Activated CD8-positive, alpha-beta T cell treated with anti-CD3 and anti-CD28 coated beads for 36 hours (primary cell): ENCODE data around the gene PRKD2. TPM values are rescaled to one million over a fixed set of nuclear protein-coding genes. Genes with fewer than 3 reads are reported as not detected.
A peak's percentile ranks its signal among the peaks of the same experiment; 100 is the strongest.

Experiments used
- ATAC-seq: fragments of 200-7000 bp; cut with Tn5 transposase; one replicate; pipeline ENCODE4 v1.10.0; 2021; ENCODE audit warnings: mild to moderate bottlenecking, moderate library complexity
- CTCF ChIA-PET: fragments of 350-600 bp; sonication (Branson Sonifier 250); formaldehyde crosslinking; loops from one replicate; lab custom pipeline; 2021; ENCODE audit warnings: antibody characterized with exemption; lab: Charles Lee
- POLR2A ChIA-PET: fragments of 350-600 bp; sonication (Branson Sonifier 250); formaldehyde crosslinking; loops from one replicate; lab custom pipeline; 2021; ENCODE audit warnings: antibody characterized with exemption; lab: Charles Lee
- DNase-seq: peaks from one replicate; pipeline ENCODE4 v3.0.0-alpha.2; 2020
- H3K27ac Mint-ChIP-seq: one replicate; pipeline ENCODE4 v1.8.0; 2021; ENCODE audit warnings: mild to moderate bottlenecking, mixed read lengths
- H3K27me3 Mint-ChIP-seq: one replicate; pipeline ENCODE4 v1.8.0; 2021; ENCODE audit warnings: mixed read lengths
- H3K36me3 Mint-ChIP-seq: one replicate; pipeline ENCODE4 v1.8.0; 2021; ENCODE audit warnings: low read depth, mixed read lengths
- H3K4me1 Mint-ChIP-seq: one replicate; pipeline ENCODE4 v1.8.0; 2021; ENCODE audit warnings: low read depth, mixed read lengths
- H3K4me3 Mint-ChIP-seq: one replicate; pipeline ENCODE4 v1.8.0; 2021; ENCODE audit warnings: mild to moderate bottlenecking, moderate library complexity, mixed read lengths
- H3K9me3 Mint-ChIP-seq: one replicate; pipeline ENCODE4 v1.8.0; 2021; ENCODE audit warnings: mixed read lengths
- CTCF ChIP-seq: fragments of 200-600 bp; IDR thresholded peaks from one replicate; pipeline ENCODE4 v1.8.0; 2022; ENCODE audit warnings: antibody characterized with exemption, mild to moderate bottlenecking
- intact Hi-C: fragments of 100-400 bp; cut with micrococcal nuclease; formaldehyde crosslinking; loops from one replicate; pipeline ENCODE4 v1.10.0; 2022
- total RNA-seq, 2 experiments: library from RNA; stranded (reverse); gene quantifications; one replicate each; pipeline ENCODE4 v1.2.3, GENCODE V29; 2021

PRKD2 gene
- total RNA-seq, 2 experiments from 2014 or later = 81.1 to 86.0 TPM

GRCh38 chr19:46718157-46718933 lies 1.4 kb upstream of the PRKD2 start:
- peak; percentile 15 for ATAC-seq
- Mint-ChIP-seq H3K36me3 (peaks cover 37% of the 10 kb centered on the region), H3K27ac (peak overlapping the region; percentile 94)

GRCh38 chr19:46717716-46718143 lies 816 bp upstream of the PRKD2 start:
- POLR2A ChIA-PET = interaction anchor here (0.7 to 1.7 kb wide), 5 partner anchors 12 to 24 kb away, joined by 3 to 8 read pairs (median 4); no protein-coding TSS in a partner anchor
- CTCF ChIA-PET = interaction anchor here (0.8 to 2.7 kb wide), 5 partner anchors 11 to 180 kb away, joined by 3 to 16 read pairs (median 4); no protein-coding TSS in a partner anchor
- intact Hi-C loops = no loop called here
- DNase-seq (peak; percentile 45), ATAC-seq (peak; percentile 21)
- H3K4me1 Mint-ChIP-seq = peaks cover 38% of the 10 kb centered on the region
- no peaks in the 10 kb centered on the region for H3K9me3 Mint-ChIP-seq
- H3K36me3 Mint-ChIP-seq = peaks cover 35% of the 10 kb centered on the region
- H3K4me3 Mint-ChIP-seq = peak overlapping the region; percentile 86
- H3K27me3 Mint-ChIP-seq = no peaks in the 10 kb centered on the region
- H3K27ac Mint-ChIP-seq = peak overlapping the region; percentile 94
- no peak for TF ChIP-seq CTCF

More at GRCh38 chr19:46718157-46718933, 1.4 kb upstream of the PRKD2 start:
- H3K27me3 Mint-ChIP-seq = no peaks in the 10 kb centered on the region
- ChIA-PET POLR2A (interaction anchor here (0.7 to 1.7 kb wide), 5 partner anchors 11 to 23 kb away, joined by 3 to 8 read pairs (median 4); no protein-coding TSS in a partner anchor), CTCF (interaction anchor here (0.6 to 2.7 kb wide), 6 partner anchors 10 to 181 kb away, joined by 3 to 16 read pairs (median 4); no protein-coding TSS in a partner anchor)
- intact Hi-C loops = no loop called here
- no peak for TF ChIP-seq CTCF
- peak; percentile 79 for DNase-seq
- peak overlapping the region; percentile 86 for H3K4me3 Mint-ChIP-seq
- peaks cover 37% of the 10 kb centered on the region for H3K4me1 Mint-ChIP-seq
- no peaks in the 10 kb centered on the region for H3K9me3 Mint-ChIP-seq

GRCh38 chr19:46716672-46717033 lies 261 bp downstream of the PRKD2 start:
- peaks cover 34% of the 10 kb centered on the region for H3K4me1 Mint-ChIP-seq
- DNase-seq = no peak
- intact Hi-C loops = no loop called here
- ChIA-PET CTCF (interaction anchor here (1.0 to 5.7 kb wide), 4 partner anchors 11 to 54 kb away, joined by 3 to 75 read pairs (median 24); no protein-coding TSS in a partner anchor), POLR2A (interaction anchor here (1.4 to 3.3 kb wide), 3 partner anchors 13 to 115 kb away, joined by 3 to 12 read pairs (median 4); partner anchors contain the start of gene CALM3)
- peak overlapping the region; percentile 94 for H3K27ac Mint-ChIP-seq
- no peaks in the 10 kb centered on the region for H3K27me3 Mint-ChIP-seq
- H3K4me3 Mint-ChIP-seq = peak overlapping the region; percentile 86
- TF ChIP-seq CTCF = no peak
- no peaks in the 10 kb centered on the region for H3K9me3 Mint-ChIP-seq
- H3K36me3 Mint-ChIP-seq = peaks cover 32% of the 10 kb centered on the region
- ATAC-seq = no peak

- CTCF ChIA-PET = interaction anchor here (0.8 to 5.7 kb wide), 7 partner anchors 7 to 178 kb away, joined by 3 to 75 read pairs (median 4); partner anchors contain the start of gene DACT3
- DNase-seq (peak; percentile 48), ATAC-seq (no peak)
- Mint-ChIP-seq H3K27ac (peak overlapping the region; percentile 94), H3K4me1 (peaks cover 34% of the 10 kb centered on the region), H3K36me3 (peaks cover 29% of the 10 kb centered on the region), H3K9me3 (no peaks in the 10 kb centered on the region), H3K27me3 (no peaks in the 10 kb centered on the region), H3K4me3 (peak overlapping the region; percentile 86)
- TF ChIP-seq CTCF = no peak
- intact Hi-C loops = no loop called here
- POLR2A ChIA-PET = interaction anchor here (1.0 to 3.6 kb wide), 7 partner anchors 9 to 115 kb away, joined by 3 to 27 read pairs (median 4); partner anchors contain the start of genes CALM3 and SLC1A5
These were observed 791 bp downstream of the PRKD2 start for GRCh38 chr19:46715975-46716671.
